Gastrocnemius medialis (tissue), 4 donors: ENCODE results near the gene GALNT9.

Source experiments
- CTCF ChIP-seq, 5 experiments: fragments of 450-650 bp in 3 of 5; fragments of 200-600 bp in 2 of 5; sonication (generic) in 2 of 5; IDR thresholded peaks in 4 of 5; conservative IDR thresholded peaks in 1 of 5; 1 replicate in 4 of 5; 2 replicates in 1 of 5; pipeline ENCODE4 v1.5.1; 2016 to 2019; ENCODE audit warnings: antibody characterized with exemption in 5 of 5, mild to moderate bottlenecking in 3 of 5, moderate library complexity in 3 of 5
- POLR2A ChIP-seq, 2 donors: fragments of 450-650 bp; IDR thresholded peaks; one replicate each; pipeline ENCODE4 v1.6.1; 2017; ENCODE audit warnings: antibody characterized with exemption in 2 of 2, mild to moderate bottlenecking in 2 of 2, moderate library complexity in 2 of 2

GRCh38 chr12:132271755-132272092, 57.7 kb downstream of the GALNT9 start:
- no peak for TF ChIP-seq CTCF (IDR thresholded peaks at IDR 0.05 in 4 of 5, conservative IDR thresholded peaks at IDR 0.05 in 1 of 5)
- no peak for TF ChIP-seq POLR2A (IDR thresholded peaks at IDR 0.05)
